K562 (cell line): ENCODE results near the gene CUL9.

ENCODE experiments used
- CTCF ChIP-seq, 3 experiments: IDR thresholded peaks in 2 of 3; conservative IDR thresholded peaks in 1 of 3; 2 replicates each; pipeline ENCODE4 v1.5.1; 2011 to 2012; ENCODE audit warnings: low read length in 3 of 3, mild to moderate bottlenecking in 3 of 3, control low read depth in 2 of 3, improper control_type of control experiment in 1 of 3, inconsistent platforms in 1 of 3, low read depth in 1 of 3, mixed read lengths in 1 of 3, moderate library complexity in 1 of 3; ENCODE audit not compliant: insufficient read depth in 2 of 3
- HDAC6 ChIP-seq: IDR thresholded peaks from 2 replicates; pipeline ENCODE4 v1.6.1; 2012; ENCODE audit warnings: low read depth, mild to moderate bottlenecking, control low read depth, inconsistent platforms, low read length, moderate library complexity
- NCOR1 ChIP-seq: fragments of 450-650 bp; IDR thresholded peaks from 2 replicates; pipeline ENCODE4 v1.6.1; 2016; ENCODE audit warnings: mild to moderate bottlenecking, moderate library complexity
- PCBP1 ChIP-seq: fragments of 200-400 bp; formaldehyde crosslinking; IDR thresholded peaks from 2 replicates; pipeline ENCODE4 v1.6.1; 2018; ENCODE audit warnings: mild to moderate bottlenecking, low read depth, low read length; ENCODE audit not compliant: poor library complexity, severe bottlenecking
- TF ChIP-seq, protein P1 (sequence below): IDR thresholded peaks from 3 replicates; pipeline ENCODE4 v1.6.1; 2011; ENCODE audit warnings: borderline replicate concordance, mild to moderate bottlenecking; ENCODE audit not compliant: insufficient read length, insufficient read depth

DNA sequence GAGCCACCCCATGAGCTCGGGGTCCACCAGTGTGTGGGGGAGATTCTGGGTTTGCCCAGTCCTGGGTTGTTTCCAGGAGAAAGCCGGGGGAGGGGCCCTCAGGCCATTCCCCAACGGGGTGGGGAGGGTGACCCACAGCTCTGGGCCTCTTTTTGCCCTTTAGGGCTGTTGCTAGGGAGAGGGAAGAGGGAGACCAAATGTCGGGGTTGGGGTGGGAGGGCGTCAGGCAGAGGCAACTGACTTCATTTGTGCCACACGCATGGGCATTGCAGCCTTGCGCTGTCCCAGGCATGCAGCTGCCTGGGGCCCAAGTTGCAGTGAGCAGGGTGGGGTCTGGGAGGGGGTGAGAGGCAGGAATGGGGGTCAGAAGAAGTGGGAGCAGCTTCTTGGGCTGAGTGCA, 1.9 kb upstream of the CUL9 start:
- no peak for TF ChIP-seq HDAC6
- TF ChIP-seq PCBP1 = no peak
- TF ChIP-seq, protein P1, sequence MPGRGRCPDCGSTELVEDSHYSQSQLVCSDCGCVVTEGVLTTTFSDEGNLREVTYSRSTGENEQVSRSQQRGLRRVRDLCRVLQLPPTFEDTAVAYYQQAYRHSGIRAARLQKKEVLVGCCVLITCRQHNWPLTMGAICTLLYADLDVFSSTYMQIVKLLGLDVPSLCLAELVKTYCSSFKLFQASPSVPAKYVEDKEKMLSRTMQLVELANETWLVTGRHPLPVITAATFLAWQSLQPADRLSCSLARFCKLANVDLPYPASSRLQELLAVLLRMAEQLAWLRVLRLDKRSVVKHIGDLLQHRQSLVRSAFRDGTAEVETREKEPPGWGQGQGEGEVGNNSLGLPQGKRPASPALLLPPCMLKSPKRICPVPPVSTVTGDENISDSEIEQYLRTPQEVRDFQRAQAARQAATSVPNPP = no peak
- no peak for TF ChIP-seq NCOR1
- no peak for TF ChIP-seq CTCF (IDR thresholded peaks at IDR 0.05 in 2 of 3, conservative IDR thresholded peaks at IDR 0.05 in 1 of 3; ENCODE audit: insufficient read depth in 2 of 3, low read depth in 1 of 3, low read length in 3 of 3)
